ENCODE data around the gene NALCN.

NALCN gene

DNA sequence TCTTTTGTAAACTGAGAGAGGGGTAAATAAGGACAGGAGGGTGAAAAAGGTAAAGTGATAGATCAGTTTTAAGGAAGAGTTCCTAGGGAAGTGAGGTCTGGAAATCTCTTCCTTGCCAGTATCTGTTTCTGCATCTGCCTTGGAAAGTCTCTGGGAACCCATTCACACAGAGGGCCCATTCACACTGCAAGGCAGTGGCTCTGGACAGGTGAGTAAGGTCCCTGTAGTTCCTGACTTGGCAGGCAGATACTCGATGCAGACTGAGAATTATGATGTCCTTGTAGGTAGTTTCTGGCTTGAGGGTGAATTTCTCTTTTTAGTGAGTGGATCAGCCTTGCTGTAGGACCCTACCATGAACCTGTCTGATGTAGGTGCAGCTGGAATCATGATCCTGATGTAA, 293.3 kb downstream of the NALCN start:
- no peak for DNase-seq (ENCODE audit: low read depth)

DNA sequence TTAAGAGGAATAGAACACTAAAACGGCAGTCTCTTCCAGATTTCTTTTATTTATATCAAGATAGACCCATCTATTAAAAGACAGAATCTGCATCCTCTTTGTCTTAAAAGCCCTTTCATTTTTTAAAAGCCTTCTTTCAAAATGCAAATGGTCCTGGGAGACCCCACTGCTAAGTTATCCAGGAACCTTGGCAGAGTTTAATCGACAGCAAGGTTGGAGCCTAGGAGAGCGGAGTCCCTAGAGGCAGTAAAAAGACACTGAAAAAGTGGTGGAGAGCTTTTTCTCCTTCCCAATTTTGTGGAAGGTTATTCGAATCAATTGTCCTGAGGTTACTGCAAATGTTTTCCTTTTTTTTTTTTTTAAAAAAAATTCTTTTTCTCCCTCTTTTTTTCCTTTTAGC, 294.7 kb downstream of the NALCN start:
- no peak for DNase-seq (ENCODE audit: low read depth)

DNA sequence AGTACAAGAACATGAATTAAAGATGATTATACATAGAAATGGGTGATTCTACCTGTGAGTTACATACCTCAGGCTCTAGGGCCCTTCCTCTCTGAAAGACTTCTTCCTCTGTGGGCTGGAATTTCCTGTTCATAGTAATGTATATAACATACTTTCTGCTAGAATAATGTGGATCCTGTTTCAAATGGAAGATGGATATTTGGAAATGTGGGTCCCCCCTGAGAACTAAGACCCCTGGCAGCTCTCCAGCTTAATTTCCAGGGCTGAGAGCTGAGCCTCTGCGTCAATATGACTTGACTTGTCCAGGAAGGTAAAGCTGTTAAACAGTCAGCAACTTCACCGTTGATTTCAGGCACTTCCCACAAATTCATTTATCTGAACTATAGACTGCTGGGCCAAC, 296.3 kb downstream of the NALCN start:
- DNase-seq (ENCODE audit: low read depth): no peak

DNA sequence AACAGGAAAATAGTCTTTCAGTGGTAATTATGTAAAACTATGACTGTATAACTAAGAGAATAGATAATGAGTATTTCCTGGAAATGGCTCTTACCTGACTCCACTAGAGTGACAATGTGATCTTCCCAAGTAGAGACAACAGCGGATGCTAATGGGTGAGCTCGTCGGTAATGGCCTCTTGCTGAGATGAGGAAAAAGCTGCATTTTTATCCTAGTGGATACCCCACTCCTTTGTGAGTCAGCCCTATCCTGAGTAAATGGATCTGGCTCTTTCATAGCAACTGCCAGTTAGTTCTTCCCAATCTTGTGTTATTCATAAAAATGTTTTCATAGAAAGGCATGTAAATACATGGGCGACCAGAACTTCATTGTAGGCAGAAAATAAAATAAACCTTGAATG, 299.5 kb downstream of the NALCN start:
- no peak for DNase-seq (ENCODE audit: low read depth)

DNA sequence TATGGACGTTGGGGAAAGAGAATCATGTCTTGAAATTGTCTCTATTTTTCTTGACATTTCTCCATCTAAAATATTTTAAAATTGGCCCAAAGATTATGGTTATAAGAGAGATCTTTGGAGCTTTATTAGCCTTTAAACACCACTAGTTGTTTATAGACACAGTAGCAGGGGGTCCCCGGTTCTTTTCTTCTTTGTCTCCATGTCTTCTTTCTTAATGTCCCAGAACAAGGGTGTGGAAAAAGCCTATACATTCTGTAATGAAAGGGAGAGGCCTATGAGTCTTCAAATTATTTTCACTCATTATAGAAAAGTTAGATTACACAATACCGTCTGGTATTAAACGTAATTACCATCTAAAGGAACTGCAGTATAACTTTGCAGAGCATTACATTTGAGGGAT, 300.0 kb downstream of the NALCN start:
- DNase-seq (ENCODE audit: low read depth): no peak

DNA sequence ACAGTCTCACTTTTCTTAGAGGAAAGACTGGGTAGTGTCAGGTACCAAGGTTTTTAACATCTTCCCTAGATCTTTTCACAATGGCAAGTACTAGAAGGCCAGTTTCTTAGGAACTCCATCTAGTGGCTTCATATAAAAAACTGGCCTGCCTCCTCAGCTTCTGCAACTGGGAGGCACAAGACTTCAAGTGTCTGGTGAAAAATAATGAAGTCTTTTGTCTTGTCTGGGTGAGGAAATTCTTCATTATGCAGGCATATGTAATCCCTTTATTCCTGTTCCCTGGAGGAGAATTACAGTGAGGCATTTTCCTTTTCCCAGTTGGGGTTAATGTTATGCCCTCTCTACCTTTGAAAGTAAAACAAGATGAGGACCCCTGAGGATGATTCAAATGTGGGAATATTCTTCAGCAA, 300.5 kb downstream of the NALCN start:
- DNase-seq (ENCODE audit: low read depth): no peak

DNA sequence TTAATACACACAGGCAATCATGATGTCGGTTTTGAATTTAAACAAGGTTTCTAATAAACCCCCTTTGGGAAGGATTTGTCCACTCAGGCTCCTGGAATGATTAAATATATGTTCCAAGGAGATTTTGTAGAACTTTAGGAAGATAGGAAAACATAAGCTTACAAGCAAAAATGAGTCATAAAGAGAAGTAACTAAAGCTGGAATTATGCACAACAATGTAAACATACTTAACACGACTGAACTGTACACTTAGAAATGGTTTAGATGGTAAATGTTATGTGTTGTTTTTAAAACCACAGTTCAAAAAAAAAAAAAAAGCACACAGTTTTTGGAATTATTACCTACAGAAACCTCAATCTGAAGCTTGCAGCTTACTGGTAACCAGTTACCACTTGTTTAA, 304.4 kb downstream of the NALCN start:
- no peak for DNase-seq (ENCODE audit: low read depth)

DNA sequence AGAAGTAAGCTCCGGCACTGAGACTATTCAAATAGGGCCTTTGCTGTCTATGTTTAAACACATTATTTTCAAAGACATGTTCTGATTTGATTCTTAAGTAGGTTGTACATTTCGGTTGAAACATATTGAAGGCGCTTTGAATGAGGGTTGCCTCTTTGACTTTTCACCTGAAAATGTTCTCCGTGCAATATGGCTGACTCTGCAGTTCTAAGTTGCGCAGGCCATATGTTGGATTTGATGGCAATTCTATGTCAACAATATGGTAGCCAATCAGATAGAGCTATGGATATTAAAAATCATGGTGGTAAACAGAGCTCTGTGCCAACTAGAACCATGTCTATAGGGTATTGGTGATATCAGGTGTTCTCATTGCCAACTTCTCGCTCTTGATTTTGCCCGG, 307.3 kb downstream of the NALCN start:
- no peak for DNase-seq (ENCODE audit: low read depth)

DNA sequence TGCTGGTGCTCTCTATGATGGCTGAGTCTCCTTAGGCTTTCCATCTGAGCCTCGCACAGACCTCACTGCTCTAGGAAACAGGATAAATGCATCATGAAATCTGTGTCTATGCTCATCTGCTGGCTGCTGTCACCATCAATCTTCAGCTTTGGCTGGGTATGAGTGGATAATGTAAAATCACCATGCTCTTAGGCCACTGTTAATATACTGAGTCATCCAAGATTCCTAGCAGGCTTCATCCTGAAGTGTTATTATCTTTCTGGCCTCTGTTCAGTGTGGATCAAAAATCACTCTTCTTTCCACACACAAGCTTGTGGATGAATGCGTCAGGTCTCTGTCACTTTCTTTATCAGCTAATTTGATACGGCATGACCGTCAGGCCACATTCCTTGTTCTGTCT, 317.4 kb downstream of the NALCN start:
- no peak for DNase-seq (ENCODE audit: low read depth)

DNA sequence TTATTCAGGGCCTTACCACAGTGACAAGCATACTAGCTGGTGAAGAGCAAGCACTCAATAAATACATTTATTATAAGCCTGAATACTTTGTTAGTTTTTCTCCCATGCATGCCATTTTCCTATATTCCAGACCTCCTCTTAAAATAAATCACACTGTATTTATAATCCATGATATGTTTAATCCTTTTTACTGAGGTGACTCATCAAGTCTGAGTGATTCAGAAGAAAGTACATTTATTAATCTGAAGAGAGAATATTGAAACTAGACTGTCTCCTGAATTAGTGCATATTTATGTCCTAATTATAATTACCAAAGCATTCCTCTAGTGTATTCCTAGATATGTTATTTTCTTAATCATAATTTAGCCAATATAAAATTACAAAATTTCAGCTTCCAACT, 323.3 kb downstream of the NALCN start:
- DNase-seq (ENCODE audit: low read depth): no peak

DNA sequence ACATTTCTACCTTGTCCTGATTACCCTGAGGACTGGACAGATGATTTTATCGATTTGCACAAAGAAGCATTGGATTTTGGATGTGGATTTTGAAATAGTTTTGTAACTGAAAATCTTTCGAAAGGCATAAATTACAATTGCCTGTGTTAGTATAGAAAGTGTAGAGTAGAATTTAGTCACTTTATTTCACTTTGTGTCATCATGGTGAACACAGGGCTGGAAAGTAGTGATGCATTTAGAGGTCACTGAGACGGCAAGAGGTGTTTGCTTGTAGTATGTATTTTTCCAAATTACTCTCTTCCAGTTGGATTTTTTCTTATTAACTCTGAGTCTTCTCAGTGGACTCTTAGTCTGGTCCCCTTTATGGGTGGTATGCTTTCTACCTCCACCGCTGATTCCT, 326.0 kb downstream of the NALCN start:
- no peak for DNase-seq (ENCODE audit: low read depth)

DNA sequence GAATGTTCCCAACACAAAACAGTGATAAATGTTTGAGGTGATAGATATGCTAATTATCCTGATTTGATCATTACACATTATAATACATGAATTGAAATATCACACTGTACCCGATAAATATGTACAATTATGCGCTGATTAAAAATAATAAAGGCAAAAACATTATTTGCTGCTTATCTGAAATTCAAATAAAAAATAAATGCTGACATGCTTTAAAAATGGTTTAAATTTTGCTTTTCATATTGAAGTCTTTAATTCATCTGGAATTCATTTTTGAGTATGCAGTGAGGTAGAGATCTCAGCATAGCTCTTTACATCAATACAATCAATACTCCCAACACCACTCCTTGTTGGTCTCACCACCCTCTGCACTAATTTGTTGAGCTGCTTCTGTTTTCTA, 330.8 kb downstream of the NALCN start:
- DNase-seq (ENCODE audit: low read depth): no peak

DNA sequence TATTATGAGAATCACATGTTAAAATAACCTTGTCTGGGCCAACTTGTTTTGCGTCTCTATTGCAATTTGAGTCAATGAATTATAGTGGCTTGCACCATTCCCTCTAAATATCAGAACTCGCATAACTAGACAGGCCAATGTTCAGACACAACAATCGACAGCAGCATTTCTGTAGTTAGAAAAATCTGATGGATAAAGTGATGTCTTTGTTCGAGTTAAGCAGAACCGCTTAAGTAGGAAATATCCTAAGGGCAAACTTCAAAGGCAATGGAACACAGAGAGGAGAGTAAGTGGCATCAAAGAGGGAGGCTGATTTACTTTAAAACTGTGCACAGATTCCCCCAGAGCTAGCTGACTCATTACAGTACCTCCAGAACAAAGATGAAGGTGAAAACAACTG, 333.9 kb downstream of the NALCN start:
- DNase-seq (ENCODE audit: low read depth): no peak

DNA sequence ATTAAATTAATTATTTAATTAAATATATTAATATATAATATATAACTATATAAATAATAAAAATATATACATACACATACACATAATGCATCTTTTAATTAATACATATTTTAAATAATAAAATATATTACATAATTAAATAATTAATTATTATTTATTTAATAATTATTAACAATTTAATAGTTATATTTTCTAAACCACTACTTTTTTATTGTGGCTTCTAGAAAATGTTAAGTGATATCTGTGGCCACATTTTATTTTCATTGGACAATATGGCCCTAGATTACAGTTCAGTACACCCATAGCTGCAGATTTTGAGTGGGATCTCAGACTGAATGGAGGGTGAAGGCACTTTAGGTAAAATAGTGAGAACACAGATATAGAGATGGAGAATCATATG, 335.7 kb downstream of the NALCN start:
- no peak for DNase-seq (ENCODE audit: low read depth)

DNA sequence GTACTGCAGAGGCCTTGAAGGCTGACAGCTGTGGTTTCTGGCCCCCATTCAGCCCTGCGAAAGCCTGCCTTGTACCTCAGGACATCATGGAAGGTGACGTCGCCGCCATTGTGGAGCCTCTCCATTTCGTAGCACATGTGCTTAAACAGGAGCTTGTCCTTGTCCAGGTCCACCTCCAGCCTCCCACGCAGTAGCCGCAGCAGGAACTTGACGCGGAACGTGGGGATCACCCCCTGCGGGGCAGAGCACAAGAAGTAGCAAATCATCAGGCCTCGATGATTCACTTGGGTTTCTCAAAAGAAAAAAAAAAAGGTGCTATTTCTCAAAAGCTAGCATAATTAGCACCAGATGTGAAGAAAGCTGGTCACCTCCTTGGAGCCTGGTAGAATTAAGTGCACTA, 351.0 kb downstream of the NALCN start:
- DNase-seq (ENCODE audit: low read depth): no peak

DNA sequence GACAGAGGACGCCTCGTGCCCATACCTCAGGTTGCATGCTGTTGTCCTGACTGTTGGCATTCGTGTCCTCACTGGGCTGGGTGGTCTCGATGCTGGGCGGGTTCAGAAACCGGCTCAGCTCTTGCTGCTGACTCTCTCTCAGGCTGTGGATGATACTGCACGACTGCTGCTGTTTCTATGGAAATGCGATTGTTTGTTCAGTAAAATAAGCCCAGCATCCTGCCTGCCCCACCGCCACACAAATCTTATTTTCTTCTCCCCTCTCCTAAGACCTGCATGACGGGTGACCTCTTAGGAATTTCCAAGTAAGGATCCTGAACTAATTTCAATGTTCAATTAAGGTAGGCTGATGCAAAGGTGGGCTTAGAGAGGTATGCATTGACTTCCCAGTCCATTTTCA, 356.5 kb downstream of the NALCN start:
- DNase-seq (ENCODE audit: low read depth): no peak

DNA sequence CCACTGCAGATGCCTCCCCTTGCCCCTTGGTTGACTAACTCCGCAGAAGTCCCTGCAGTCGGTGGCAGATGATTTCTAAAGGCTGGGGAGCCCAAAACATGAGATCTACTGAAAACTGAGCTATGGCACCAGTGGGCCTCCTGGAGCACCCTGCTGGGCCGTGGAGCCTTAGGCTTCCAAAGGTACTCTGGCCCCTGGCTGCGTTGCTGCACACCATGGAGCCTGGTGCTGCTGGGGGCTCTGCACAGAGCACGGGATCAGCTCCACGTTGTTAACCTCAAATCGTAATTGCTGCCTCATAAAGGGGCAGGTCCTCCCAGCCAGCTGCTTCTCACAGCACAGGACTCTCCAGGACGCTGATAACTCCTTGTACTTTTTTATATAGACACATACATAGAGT, 357.5 kb downstream of the NALCN start:
- DNase-seq (ENCODE audit: low read depth): no peak

DNA sequence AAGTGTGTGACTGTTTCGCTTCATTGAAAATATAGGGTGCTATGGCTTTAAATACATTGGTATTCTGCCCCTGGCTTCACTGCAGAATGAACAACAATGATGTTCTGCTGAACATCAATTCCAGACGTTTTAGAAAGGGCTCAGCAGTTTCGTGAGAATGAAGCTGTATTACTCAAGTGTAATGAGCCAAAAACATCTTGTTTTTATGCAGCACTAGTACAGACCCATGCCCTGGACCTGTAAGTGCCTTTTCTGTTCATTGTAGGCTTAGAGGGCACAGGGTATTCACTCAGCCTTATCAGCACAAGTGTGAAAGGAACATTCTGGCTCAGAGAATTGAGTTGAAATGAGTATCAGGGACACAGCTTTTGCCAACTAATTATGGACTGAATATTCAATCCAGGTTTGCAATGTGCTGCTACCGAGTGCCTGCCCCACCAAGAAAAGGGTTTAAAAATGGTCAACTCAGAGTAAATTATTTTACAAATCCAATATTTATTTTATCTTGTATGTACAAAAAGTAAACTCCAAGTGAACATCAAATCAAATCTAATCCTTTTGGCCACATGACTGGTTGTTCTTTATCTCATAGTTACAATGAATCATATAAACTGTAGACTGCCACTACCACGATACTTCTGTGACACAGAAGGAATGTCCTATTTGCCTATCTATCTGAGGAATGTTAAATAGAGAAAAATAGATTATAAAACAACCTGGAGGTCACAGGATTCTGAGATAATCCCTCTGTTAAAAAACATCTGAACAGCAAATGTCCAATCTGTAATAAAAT, 362.8 kb downstream of the NALCN start:
- DNase-seq (ENCODE audit: low read depth): no peak

DNA sequence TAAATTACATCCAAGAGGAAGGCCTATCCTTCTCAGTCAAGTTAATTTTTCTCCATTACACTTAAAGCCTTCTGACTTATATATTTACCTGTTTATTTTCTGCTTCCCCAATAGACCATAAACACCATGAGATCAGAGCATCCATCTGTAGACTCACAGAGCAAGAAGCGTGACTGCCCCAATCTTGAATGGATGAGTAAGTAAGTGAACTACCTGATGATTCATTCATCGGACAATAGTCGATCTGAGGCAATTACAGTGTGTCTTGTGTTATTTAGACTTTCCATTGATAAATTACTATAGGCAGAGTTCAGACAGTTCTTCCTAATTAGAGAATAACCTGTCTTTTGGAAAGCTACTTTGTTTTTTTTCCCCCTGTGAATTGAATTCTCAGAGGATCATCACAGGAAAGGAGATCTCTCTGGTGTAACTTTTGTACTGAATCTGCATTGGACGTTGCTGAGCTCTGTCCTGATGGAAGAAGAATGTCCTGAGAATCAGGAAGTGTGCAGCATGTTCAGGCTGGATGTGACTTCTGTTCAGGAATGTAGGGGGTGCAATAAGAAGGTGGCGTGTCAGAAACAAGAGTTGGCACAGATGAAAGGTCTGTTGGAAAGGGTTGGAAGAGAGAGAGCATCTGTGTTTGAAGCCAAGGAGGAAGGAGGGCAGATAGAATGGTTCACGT, 367.0 kb downstream of the NALCN start:
- no peak for DNase-seq (ENCODE audit: low read depth)

DNA sequence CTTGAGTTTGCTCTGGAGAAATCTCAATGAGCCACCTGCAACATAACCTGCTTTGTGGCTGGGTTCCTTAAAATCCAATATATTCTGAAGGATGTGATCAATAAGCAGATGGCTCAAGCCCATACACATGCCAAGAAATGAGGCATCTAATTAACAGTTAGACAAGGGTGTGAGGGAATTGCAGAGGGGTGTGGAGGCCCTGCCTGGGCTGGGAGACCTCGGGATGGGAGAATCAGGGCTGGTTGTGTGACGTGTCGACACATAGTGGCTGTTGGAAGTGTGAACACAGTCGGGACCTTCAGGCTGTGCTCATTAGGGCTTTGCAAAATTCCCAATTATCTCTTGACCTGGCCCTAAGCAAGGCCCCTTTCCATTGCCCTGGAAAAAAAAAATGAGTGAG, 379.8 kb downstream of the NALCN start:
- DNase-seq (ENCODE audit: low read depth): no peak

DNA sequence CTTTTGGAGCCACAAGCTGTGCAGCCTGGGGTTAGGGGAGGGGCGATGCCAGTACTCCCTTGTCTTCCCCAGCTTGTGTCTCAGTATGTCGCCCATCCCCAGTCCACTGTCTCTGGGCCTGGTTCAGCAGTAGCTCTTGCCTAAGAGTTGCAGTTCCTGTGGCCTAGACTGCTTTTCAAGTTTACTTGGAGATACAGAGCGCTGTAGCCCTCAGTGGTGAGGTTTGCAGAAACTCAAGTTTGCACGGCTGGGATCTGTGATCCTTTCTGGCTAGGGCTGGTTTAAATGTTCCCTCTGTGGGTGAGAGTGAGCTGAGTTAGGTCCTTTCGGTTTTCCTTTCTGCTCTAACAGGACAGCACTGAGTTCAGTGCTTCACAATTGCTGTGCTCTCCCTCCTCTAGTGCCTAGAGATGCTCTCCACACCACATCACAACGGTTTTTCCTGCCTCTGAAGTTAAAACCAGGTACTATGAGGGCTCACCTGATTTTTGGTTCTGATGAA, 381.1 kb downstream of the NALCN start:
- no peak for DNase-seq (ENCODE audit: low read depth)

DNA sequence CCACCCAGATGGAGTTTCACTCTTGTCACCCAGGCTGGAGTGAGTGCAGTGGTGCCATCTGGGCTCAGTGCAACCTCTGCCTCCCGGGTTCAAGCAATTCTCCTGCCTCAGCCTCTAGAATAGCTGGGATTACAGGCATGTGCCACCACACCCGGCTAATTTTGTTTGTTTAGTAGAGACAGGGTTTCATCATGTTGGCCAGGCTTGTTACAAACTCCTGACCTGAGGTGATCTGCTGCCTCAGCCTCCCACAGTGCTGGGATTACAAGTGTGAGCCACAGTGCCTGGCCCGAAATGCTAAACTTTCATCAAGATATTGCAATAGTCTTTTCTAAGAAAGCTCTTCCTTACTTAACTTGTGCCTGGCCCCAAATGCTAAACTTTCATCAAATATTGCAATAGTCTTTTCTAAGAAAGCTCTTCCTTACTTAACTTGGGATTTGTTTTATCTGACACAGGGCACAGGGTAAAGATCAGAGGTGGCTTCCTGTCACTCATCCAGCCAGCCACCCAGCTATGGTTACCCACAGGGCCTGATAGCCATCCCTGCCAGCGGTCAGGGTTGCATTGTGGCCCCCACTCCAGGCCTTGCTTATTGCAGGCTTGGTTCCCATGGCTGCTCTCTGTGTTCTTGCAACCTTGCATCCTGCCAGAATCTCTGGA, 389.4 kb downstream of the NALCN start:
- DNase-seq (ENCODE audit: low read depth): no peak

DNA sequence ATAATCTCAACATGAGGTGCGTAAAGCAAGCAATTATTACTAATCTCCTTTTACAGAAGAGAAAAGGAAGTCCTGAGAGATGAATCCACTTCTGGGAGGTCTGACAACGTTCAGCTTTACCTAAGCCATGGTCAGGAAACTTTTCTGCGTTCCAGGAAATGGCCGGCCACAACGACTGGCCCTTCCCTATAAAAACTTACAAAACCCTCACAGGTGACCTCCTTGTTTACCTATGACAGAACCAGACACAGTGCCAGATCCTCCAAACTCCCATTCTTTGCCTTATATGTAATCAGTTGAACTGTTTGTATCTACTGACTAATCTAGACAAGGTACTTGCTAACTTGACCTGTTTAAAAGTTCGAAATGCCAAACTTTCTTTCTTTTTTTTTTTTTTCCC, 390.0 kb downstream of the NALCN start:
- DNase-seq (ENCODE audit: low read depth): no peak
